ENCODE data around the gene ANK3.

Gene ANK3

DNA sequence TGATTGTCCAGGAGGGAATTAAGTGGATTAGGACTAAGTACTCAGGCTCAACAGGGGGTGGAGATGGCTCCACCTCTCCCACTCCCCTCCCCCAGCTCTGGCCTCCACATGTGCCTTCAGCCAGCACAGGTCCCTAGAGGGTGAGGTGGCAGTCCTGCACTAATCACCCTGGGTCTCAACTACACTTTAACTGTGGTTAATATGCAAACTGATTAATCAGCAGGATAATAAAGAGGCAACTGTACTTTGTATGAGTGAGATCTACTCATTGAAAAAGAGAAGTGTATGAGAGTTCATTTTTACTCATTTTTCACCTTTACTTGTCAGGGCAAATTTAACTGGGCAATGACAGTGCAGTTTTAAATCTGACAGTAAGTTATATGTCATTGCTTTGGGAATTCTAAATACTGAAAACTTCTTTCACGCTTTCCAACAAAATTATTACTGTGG lies 259.5 kb downstream of the ANK3 start:
- TF ChIP-seq, protein P1, sequence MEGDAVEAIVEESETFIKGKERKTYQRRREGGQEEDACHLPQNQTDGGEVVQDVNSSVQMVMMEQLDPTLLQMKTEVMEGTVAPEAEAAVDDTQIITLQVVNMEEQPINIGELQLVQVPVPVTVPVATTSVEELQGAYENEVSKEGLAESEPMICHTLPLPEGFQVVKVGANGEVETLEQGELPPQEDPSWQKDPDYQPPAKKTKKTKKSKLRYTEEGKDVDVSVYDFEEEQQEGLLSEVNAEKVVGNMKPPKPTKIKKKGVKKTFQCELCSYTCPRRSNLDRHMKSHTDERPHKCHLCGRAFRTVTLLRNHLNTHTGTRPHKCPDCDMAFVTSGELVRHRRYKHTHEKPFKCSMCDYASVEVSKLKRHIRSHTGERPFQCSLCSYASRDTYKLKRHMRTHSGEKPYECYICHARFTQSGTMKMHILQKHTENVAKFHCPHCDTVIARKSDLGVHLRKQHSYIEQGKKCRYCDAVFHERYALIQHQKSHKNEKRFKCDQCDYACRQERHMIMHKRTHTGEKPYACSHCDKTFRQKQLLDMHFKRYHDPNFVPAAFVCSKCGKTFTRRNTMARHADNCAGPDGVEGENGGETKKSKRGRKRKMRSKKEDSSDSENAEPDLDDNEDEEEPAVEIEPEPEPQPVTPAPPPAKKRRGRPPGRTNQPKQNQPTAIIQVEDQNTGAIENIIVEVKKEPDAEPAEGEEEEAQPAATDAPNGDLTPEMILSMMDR (IDR thresholded peaks at IDR 0.05; ENCODE audit: borderline replicate concordance, insufficient read depth, low read depth, low read length): no peak

GRCh38 chr10:60125895-60126294 lies 263.8 kb downstream of the ANK3 start:
- no peak overlapping the region for H3K4me3 ChIP-seq (ENCODE audit: low read depth, low read length)
- TF ChIP-seq, protein P1 (IDR thresholded peaks at IDR 0.05; ENCODE audit: borderline replicate concordance, insufficient read depth, low read depth, low read length): no peak

More for the DNA sequence above, 259.5 kb downstream of the ANK3 start:
- no peak overlapping the region for H3K4me3 ChIP-seq (ENCODE audit: low read depth, low read length)

DNA sequence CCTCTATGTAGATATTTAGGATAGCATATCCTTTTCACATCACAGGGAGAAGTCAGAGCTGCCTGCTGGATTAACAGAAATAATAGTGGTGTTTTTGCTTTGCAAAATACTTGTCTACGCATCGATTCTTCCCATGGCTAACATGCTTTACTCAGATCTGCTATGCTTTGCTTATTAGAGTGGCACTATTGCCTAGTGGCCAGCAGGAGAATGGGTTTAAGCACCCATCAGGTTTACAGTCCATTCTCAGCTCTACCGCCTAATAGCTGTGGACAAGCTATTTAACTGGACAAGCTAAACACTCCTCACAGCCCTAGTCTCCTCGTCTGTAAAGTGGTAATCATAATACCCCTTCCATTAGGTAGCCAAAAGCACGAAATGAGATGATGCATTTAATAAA lies 265.1 kb downstream of the ANK3 start:
- TF ChIP-seq, protein P1 (IDR thresholded peaks at IDR 0.05; ENCODE audit: borderline replicate concordance, insufficient read depth, low read depth, low read length): no peak

GRCh38 chr10:60123668-60124067 lies 266.0 kb downstream of the ANK3 start:
- TF ChIP-seq, protein P1 (IDR thresholded peaks at IDR 0.05; ENCODE audit: borderline replicate concordance, insufficient read depth, low read depth, low read length): no peak

More for the DNA sequence above, 265.1 kb downstream of the ANK3 start:
- H3K4me3 ChIP-seq (ENCODE audit: low read depth, low read length): no peak overlapping the region

DNA sequence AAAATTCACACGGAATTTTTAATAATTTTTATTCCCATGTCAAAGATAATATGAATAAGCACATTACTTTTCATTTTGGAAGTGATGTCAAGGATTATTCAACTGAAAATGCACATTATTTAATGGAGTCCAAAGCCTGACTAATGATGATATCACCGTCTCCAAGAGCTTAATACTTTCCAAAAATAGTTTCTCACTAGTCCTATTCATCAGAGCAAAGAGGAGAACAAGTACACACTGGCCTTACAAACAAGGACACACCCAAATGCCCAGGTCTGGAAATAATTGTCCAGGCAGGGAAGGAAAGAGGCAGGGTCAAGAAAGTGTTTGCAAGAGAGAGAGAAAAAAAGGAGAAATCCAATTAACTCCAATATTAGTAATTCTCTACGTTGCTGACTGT lies 266.5 kb downstream of the ANK3 start:
- no peak overlapping the region for H3K4me3 ChIP-seq (ENCODE audit: low read depth, low read length)
- TF ChIP-seq, protein P1 (IDR thresholded peaks at IDR 0.05; ENCODE audit: borderline replicate concordance, insufficient read depth, low read depth, low read length): no peak

More at GRCh38 chr10:60123668-60124067, 266.0 kb downstream of the ANK3 start:
- no peak overlapping the region for H3K4me3 ChIP-seq (ENCODE audit: low read depth, low read length)

GRCh38 chr10:60122190-60122589 lies 267.5 kb downstream of the ANK3 start:
- TF ChIP-seq, protein P1 (IDR thresholded peaks at IDR 0.05; ENCODE audit: borderline replicate concordance, insufficient read depth, low read depth, low read length): no peak
- H3K4me3 ChIP-seq (ENCODE audit: low read depth, low read length): no peak overlapping the region

GRCh38 chr10:60114765-60115586 lies 274.7 kb downstream of the ANK3 start:
- TF ChIP-seq, protein P1 (IDR thresholded peaks at IDR 0.05; ENCODE audit: borderline replicate concordance, insufficient read depth, low read depth, low read length): peak; percentile 47
- H3K4me3 ChIP-seq (ENCODE audit: low read depth, low read length): no peak overlapping the region

Measured in GM12875 (cell line).